Fibroblast of pulmonary artery (primary cell): ENCODE measurements around the gene NPAS3.

ENCODE experiments used
- DNase-seq: peaks from one replicate; pipeline ENCODE4 v3.0.0-alpha.2; 2010; ENCODE audit warnings: low read depth
- H3K4me3 ChIP-seq: replicated peaks from 2 replicates; pipeline ENCODE4 v1.5.1; 2011; ENCODE audit warnings: low read depth, mild to moderate bottlenecking, control low read depth, low read length, moderate library complexity
- TF ChIP-seq, protein P1 (sequence below): IDR thresholded peaks from 2 replicates; pipeline ENCODE4 v1.5.1; 2011; ENCODE audit warnings: mild to moderate bottlenecking, control low read depth, low read length, inconsistent platforms; ENCODE audit errors: missing control alignments

NPAS3 gene

DNA sequence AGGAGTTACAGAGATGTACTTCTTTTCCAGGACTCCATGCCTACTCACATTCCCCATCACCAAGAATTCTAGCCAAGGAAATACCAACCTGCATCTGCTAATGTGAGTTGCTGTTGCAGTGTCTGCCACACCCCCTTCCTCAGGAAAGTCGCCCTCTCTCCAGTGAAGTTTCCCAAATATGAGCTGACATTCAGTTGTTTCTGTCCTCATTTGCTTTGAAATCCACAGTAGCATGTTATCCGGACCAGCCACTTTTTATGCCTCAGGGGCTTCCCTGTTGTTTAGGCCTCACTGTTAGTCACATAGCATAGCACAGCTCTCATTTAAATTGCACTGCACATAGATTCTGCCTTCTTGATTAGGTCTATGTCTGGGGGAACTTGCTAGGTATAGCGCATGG, 799.8 kb downstream of the NPAS3 start:
- no peak overlapping the region for H3K4me3 ChIP-seq
- no peak for DNase-seq
- TF ChIP-seq, protein P1, sequence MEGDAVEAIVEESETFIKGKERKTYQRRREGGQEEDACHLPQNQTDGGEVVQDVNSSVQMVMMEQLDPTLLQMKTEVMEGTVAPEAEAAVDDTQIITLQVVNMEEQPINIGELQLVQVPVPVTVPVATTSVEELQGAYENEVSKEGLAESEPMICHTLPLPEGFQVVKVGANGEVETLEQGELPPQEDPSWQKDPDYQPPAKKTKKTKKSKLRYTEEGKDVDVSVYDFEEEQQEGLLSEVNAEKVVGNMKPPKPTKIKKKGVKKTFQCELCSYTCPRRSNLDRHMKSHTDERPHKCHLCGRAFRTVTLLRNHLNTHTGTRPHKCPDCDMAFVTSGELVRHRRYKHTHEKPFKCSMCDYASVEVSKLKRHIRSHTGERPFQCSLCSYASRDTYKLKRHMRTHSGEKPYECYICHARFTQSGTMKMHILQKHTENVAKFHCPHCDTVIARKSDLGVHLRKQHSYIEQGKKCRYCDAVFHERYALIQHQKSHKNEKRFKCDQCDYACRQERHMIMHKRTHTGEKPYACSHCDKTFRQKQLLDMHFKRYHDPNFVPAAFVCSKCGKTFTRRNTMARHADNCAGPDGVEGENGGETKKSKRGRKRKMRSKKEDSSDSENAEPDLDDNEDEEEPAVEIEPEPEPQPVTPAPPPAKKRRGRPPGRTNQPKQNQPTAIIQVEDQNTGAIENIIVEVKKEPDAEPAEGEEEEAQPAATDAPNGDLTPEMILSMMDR = no peak

DNA sequence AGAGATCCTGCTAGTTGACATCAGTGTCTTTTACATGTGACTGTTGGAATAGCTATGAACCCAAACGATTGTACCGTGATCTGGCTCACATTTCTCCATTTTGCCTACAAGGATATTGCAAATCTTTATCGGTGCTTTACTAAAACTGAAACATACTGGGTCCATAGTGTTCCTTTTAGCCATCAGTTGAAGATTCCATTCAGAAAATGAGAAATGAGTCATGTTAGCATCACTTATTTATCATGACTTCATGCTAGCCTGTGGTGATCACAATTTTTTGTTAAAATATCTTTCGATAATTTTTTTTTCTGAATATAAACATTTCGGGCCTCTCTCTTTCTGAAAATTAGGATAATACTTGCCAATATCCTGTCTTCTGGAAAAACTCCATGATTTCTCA, 801.9 kb downstream of the NPAS3 start:
- no peak overlapping the region for H3K4me3 ChIP-seq
- no peak for DNase-seq
- TF ChIP-seq, protein P1 = no peak

DNA sequence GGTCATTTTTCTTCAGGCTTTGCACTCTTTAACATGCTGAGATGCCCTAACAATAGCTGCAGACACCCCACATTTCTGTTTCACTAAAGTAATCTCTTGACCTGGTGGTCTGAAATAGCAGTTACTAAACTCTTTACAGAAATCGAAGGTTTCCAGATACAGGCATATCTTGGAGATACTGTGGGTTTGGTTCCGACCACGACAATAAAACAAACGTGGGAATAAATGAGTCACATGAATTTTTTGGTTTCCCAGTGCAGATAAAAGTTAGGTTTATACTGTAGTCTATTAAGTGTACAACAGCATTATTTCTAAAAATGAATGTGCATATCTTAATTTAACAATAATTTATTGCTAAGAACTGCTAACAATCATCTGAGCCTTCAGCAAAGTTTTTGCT, 803.5 kb downstream of the NPAS3 start:
- no peak for DNase-seq
- TF ChIP-seq, protein P1 = no peak
- H3K4me3 ChIP-seq = no peak overlapping the region

DNA sequence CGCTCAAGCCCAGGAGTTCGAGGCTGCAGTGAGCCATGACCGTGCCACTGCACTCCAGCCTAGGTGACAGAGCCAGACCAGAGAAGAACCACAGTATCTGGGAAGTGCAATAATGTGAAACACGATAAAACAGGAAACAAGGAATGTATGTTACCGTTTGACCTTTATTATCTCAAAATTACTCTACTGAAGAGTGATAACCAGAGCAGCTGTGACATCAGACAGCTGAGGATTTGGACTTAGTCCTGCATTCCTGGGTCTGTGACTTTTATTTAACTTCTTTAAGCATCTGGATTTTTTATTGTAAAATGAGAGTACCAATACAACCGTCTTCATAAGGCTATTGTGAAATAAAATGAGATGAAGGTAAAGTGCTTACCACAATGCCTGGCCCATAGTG, 806.5 kb downstream of the NPAS3 start:
- no peak for DNase-seq
- TF ChIP-seq, protein P1 = no peak
- no peak overlapping the region for H3K4me3 ChIP-seq

DNA sequence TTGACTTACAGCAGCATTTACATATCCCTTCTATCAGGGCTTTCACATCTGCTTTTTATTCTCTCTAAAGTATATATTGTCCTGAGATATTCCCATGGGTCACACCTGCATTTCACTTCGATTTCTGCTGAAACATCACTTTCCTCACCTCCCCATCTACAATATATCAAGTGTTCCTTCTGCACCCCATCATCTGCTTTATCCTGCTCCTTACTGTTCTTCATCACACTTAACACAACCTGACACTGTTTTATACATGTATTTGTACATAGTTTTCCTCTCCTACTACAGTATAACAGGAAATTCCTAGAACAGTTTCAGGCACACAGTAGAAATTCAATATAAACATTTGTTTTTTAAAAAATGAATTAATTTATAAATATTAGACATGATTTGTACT, 809.1 kb downstream of the NPAS3 start:
- no peak for DNase-seq
- no peak overlapping the region for H3K4me3 ChIP-seq
- TF ChIP-seq, protein P1 = no peak

DNA sequence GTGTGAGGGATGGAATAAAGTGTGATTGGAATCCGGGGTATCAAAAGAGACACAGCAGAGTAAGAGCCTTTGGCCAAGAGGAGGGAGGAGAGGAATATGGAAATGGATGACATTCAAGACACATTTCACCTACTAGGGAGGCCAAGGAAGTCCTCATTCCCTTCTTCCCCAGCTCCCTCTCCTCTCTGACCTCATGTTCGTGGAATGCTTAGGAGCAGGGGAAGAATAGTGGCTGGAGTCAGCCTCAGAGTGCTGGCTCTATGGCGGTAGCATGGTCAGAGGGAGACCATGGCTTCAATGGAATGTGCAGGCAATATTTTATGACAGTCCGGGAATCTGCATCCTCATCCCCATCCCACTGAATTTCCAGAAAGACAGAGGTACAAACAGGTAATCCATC, 815.6 kb downstream of the NPAS3 start:
- peak; percentile 53 for DNase-seq
- H3K4me3 ChIP-seq = no peak overlapping the region
- TF ChIP-seq, protein P1 = no peak

DNA sequence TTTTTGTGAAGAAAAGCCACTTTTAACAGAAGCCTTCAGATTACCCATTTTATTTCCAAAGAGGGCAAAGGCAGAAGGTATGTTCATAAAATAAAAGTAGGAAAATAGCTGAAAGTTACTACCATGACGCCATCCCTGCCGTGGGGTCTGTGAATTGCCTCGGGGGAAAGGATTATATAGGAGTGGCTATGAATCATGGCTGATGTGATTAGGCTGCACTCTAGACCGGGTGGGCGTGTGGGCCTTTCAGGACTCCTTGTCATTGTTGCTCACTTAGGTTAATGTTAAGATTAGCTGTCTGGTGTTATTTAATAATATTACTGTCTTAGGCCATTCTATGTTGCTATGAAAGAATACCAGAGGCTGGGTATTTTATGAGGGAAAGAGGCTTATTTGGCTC, 816.7 kb downstream of the NPAS3 start:
- no peak overlapping the region for H3K4me3 ChIP-seq
- TF ChIP-seq, protein P1 = no peak
- no peak for DNase-seq
